Neutrophil (primary cell): ENCODE results near the gene GPR108.
"Not testable (repeated sequence)": the region's sequence is repeated elsewhere in the genome, so short reads cannot be mapped to it uniquely, and the experiment has no call there.

ENCODE experiments used
- H3K27ac ChIP-seq: fragments of 200-600 bp; sonication (generic); 2 replicates; pipeline ENCODE4 v1.5.1; 2016; ENCODE audit warnings: mild to moderate bottlenecking, moderate library complexity
- H3K27me3 ChIP-seq: fragments of 200-600 bp; sonication (generic); 2 replicates; pipeline ENCODE4 v1.6.0; 2016; ENCODE audit warnings: mild to moderate bottlenecking
- H3K36me3 ChIP-seq: fragments of 200-600 bp; sonication (generic); 2 replicates; pipeline ENCODE4 v1.5.1; 2017
- H3K4me1 ChIP-seq, 2 experiments: fragments of 200-600 bp in 1 of 2; sonication (generic) in 1 of 2; 1 replicate in 1 of 2; 2 replicates in 1 of 2; pipeline versions ENCODE4 v1.5.1 to v1.6.1; 2013 to 2016; ENCODE audit warnings: low read depth in 1 of 2, low read length in 1 of 2, mild to moderate bottlenecking in 1 of 2, moderate library complexity in 1 of 2; ENCODE audit not compliant: control insufficient read depth in 1 of 2, insufficient read depth in 1 of 2
- H3K4me3 ChIP-seq, 2 experiments: fragments of 200-600 bp in 1 of 2; sonication (generic) in 1 of 2; 1 replicate in 1 of 2; 2 replicates in 1 of 2; pipeline ENCODE4 v1.5.1; 2013 to 2016; ENCODE audit warnings: low read depth in 1 of 2, low read length in 1 of 2, mild to moderate bottlenecking in 1 of 2, moderate library complexity in 1 of 2
- H3K9me3 ChIP-seq: fragments of 200-600 bp; sonication (generic); 2 replicates; pipeline ENCODE4 v1.5.1; 2016
- CTCF ChIP-seq: fragments of 200-600 bp; sonication (generic); IDR thresholded peaks from 2 replicates; pipeline ENCODE4 v1.5.1; 2016; ENCODE audit warnings: antibody characterized with exemption

GPR108 gene

GRCh38 chr19:6710273-6711077, 26.9 kb downstream of the GPR108 start:
- Histone ChIP-seq H3K27me3 (peaks cover 52% of the 10 kb centered on the region), H3K9me3 (no peaks in the 10 kb centered on the region)
- peak; percentile 25 for TF ChIP-seq CTCF

GRCh38 chr19:6709549-6709948, 27.8 kb downstream of the GPR108 start:
- Histone ChIP-seq H3K27me3 (peaks cover 52% of the 10 kb centered on the region), H3K4me3 (no peak overlapping the region)

More at GRCh38 chr19:6710273-6711077, 26.9 kb downstream of the GPR108 start:
- no peak overlapping the region for H3K27ac ChIP-seq
- no peaks in the 10 kb centered on the region for H3K4me1 ChIP-seq
- H3K4me3 ChIP-seq, result no peak overlapping the region
- no peaks in the 10 kb centered on the region for H3K36me3 ChIP-seq

GRCh38 chr19:6708913-6709312, 28.5 kb downstream of the GPR108 start:
- not testable (repeated sequence) for H3K27ac ChIP-seq, H3K36me3 ChIP-seq, H3K4me3 ChIP-seq, H3K9me3 ChIP-seq, H3K4me1 ChIP-seq
- H3K27me3 ChIP-seq, result peaks cover 52% of the 10 kb centered on the region

More at GRCh38 chr19:6709549-6709948, 27.8 kb downstream of the GPR108 start:
- no peak overlapping the region for H3K27ac ChIP-seq
- no peaks in the 10 kb centered on the region for H3K4me1 ChIP-seq
- TF ChIP-seq CTCF, result no peak
- H3K36me3 ChIP-seq, result no peaks in the 10 kb centered on the region
- no peaks in the 10 kb centered on the region for H3K9me3 ChIP-seq

GRCh38 chr19:6708346-6708745, 29.0 kb downstream of the GPR108 start:
- no peaks in the 10 kb centered on the region for H3K36me3 ChIP-seq
- H3K27ac ChIP-seq, result no peak overlapping the region
- H3K4me3 ChIP-seq, result no peak overlapping the region
- no peak for TF ChIP-seq CTCF
- no peaks in the 10 kb centered on the region for H3K9me3 ChIP-seq
- peaks cover 52% of the 10 kb centered on the region for H3K27me3 ChIP-seq
- H3K4me1 ChIP-seq, result no peaks in the 10 kb centered on the region

- Histone ChIP-seq H3K27me3 (peaks cover 51% of the 10 kb centered on the region), H3K27ac (no peak overlapping the region), H3K36me3 (no peaks in the 10 kb centered on the region), H3K4me1 (no peaks in the 10 kb centered on the region), H3K4me3 (no peak overlapping the region), H3K9me3 (no peaks in the 10 kb centered on the region)
- no peak for TF ChIP-seq CTCF
These were observed 29.7 kb downstream of the GPR108 start for GRCh38 chr19:6707658-6708018.

- H3K9me3 ChIP-seq, result no peaks in the 10 kb centered on the region
- H3K4me3 ChIP-seq, result no peak overlapping the region
- H3K27ac ChIP-seq, result no peak overlapping the region
- no peaks in the 10 kb centered on the region for H3K4me1 ChIP-seq
- H3K36me3 ChIP-seq, result no peaks in the 10 kb centered on the region
- no peak for TF ChIP-seq CTCF
- H3K27me3 ChIP-seq, result peaks cover 51% of the 10 kb centered on the region
These were observed 30.2 kb downstream of the GPR108 start for GRCh38 chr19:6707011-6707657.
